ENCODE data around the gene NUBP2.

GRCh38 chr16:1826691-1827573 is 44.2 kb downstream of the NUBP2 start, which contains the start of the genes FAHD1 and HAGH:
- TF ChIP-seq ATF2 (IDR thresholded peaks at IDR 0.05; ENCODE audit: low read length) (no peak), HCFC1 (IDR thresholded peaks at IDR 0.05; ENCODE audit: low read length) (peak; percentile 83), JUND (IDR thresholded peaks at IDR 0.05; ENCODE audit: low read depth, low read length) (no peak), POLR2A (IDR thresholded peaks at IDR 0.05; ENCODE audit: low read depth, low read length) (peak; percentile 84), CTCF (IDR thresholded peaks at IDR 0.05 in 2 of 3, conservative IDR thresholded peaks at IDR 0.05 in 1 of 3; ENCODE audit: control insufficient read depth in 2 of 3, extremely low read depth in 1 of 3, insufficient read depth in 1 of 3, low read depth in 3 of 3, low read length in 3 of 3) (no peak), KAT2A (conservative IDR thresholded peaks at IDR 0.05; ENCODE audit: control insufficient read depth, low read depth, low read length) (no peak), RAD21 (IDR thresholded peaks at IDR 0.05; ENCODE audit: insufficient read depth, low read depth, low read length) (no peak), MYC (IDR thresholded peaks at IDR 0.05; ENCODE audit: insufficient read depth, insufficient read length, insufficient replicate concordance, low read length, severe bottlenecking) (peak; percentile 85), TCF12 (IDR thresholded peaks at IDR 0.05; ENCODE audit: low read depth, low read length) (no peak), IRF5 (IDR thresholded peaks at IDR 0.05; ENCODE audit: borderline replicate concordance) (no peak), FOXM1 (IDR thresholded peaks at IDR 0.05; ENCODE audit: low read depth, low read length) (no peak), EP300 (IDR thresholded peaks at IDR 0.05; ENCODE audit: borderline replicate concordance in 1 of 2, control insufficient read depth in 1 of 2, low read depth in 2 of 2, low read length in 2 of 2) (no peak), IKZF2 (IDR thresholded peaks at IDR 0.05) (peak; percentile 53 to 67; a peak in 3 of 4 replicates)
